ENCODE data around the gene LMO7.

The LMO7 gene

GRCh38 chr13:75836441-75836840, 200.3 kb downstream of the LMO7 start:
- H3K9me3 ChIP-seq (ENCODE audit: control insufficient read depth, insufficient read depth, low read length): no peaks in the 10 kb centered on the region
- H3K4me3 ChIP-seq (ENCODE audit: low read depth, low read length): no peak overlapping the region
- no peaks in the 10 kb centered on the region for H3K4me1 ChIP-seq (ENCODE audit: control insufficient read depth, insufficient read depth, low read length)
- no peaks in the 10 kb centered on the region for H3K27me3 ChIP-seq (ENCODE audit: control insufficient read depth, insufficient read depth, low read length)
- no peaks in the 10 kb centered on the region for H3K36me3 ChIP-seq (ENCODE audit: control insufficient read depth, insufficient read depth, low read length)
- H3K9ac ChIP-seq (ENCODE audit: low read depth, low read length): no peak overlapping the region

DNA sequence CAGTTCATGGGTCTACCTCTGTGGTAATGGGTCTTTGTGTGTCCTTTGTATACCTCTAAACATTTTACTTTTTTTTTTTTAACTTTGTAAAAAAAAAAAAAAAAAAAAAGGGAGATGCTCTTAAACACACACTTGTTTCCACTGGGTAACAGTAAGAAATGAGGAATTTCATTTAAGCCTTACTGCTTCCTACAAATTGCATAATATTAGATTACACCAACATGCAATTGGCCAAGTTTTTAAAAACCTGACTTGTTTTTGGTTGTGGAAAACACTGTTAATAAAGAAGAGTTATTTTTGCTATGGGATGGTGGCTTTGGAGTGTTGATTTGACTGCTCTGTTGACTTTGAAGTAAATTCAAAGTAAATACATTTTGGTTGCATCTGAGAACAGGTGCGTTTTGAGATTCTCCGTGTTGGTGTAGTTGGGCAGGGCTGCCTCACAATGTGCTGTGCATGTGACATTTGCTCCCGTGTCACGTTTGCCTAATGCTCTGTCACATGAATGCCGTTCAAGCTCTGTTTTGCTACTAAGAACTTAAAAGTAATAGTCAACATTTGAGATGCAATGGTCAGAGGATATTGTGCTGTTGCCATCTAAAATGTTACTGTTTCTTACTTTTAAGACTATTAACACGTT, 202.4 kb downstream of the LMO7 start:
- Histone ChIP-seq H3K36me3 (ENCODE audit: control insufficient read depth, insufficient read depth, low read length) (no peaks in the 10 kb centered on the region), H3K9me3 (ENCODE audit: control insufficient read depth, insufficient read depth, low read length) (no peaks in the 10 kb centered on the region), H3K4me1 (ENCODE audit: control insufficient read depth, insufficient read depth, low read length) (no peaks in the 10 kb centered on the region), H3K27me3 (ENCODE audit: control insufficient read depth, insufficient read depth, low read length) (no peaks in the 10 kb centered on the region), H3K4me3 (ENCODE audit: low read depth, low read length) (no peak overlapping the region), H3K9ac (ENCODE audit: low read depth, low read length) (no peak overlapping the region)

- H3K27me3 ChIP-seq (ENCODE audit: control insufficient read depth, insufficient read depth, low read length): no peaks in the 10 kb centered on the region
- no peaks in the 10 kb centered on the region for H3K36me3 ChIP-seq (ENCODE audit: control insufficient read depth, insufficient read depth, low read length)
- no peak overlapping the region for H3K4me3 ChIP-seq (ENCODE audit: low read depth, low read length)
- H3K4me1 ChIP-seq (ENCODE audit: control insufficient read depth, insufficient read depth, low read length): no peaks in the 10 kb centered on the region
- no peaks in the 10 kb centered on the region for H3K9me3 ChIP-seq (ENCODE audit: control insufficient read depth, insufficient read depth, low read length)
- H3K9ac ChIP-seq (ENCODE audit: low read depth, low read length): no peak overlapping the region
Measured at GRCh38 chr13:75839406-75839805, 203.3 kb downstream of the LMO7 start.

DNA sequence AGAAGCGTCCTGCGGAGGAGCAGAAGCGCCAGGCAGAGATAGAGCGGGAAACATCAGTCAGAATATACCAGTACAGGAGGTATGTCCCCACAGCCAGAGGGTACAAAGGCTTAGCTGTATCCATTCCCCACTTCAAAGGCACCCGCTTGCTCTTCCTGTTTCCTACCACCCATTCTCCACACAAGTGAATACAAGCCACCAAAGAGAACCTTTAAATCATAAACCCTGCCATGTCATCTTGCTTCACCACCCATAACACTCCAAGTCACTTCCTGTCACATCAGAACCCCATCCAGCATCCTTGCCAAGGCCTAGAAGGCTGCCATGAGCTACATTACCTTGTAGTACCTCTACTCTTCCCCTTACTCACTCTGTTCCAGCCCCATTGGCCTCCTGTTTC, 205.8 kb downstream of the LMO7 start:
- H3K27me3 ChIP-seq (ENCODE audit: control insufficient read depth, insufficient read depth, low read length): no peaks in the 10 kb centered on the region
- no peak overlapping the region for H3K4me3 ChIP-seq (ENCODE audit: low read depth, low read length)
- no peaks in the 10 kb centered on the region for H3K36me3 ChIP-seq (ENCODE audit: control insufficient read depth, insufficient read depth, low read length)
- H3K4me1 ChIP-seq (ENCODE audit: control insufficient read depth, insufficient read depth, low read length): no peaks in the 10 kb centered on the region
- no peak overlapping the region for H3K9ac ChIP-seq (ENCODE audit: low read depth, low read length)
- H3K9me3 ChIP-seq (ENCODE audit: control insufficient read depth, insufficient read depth, low read length): no peaks in the 10 kb centered on the region

DNA sequence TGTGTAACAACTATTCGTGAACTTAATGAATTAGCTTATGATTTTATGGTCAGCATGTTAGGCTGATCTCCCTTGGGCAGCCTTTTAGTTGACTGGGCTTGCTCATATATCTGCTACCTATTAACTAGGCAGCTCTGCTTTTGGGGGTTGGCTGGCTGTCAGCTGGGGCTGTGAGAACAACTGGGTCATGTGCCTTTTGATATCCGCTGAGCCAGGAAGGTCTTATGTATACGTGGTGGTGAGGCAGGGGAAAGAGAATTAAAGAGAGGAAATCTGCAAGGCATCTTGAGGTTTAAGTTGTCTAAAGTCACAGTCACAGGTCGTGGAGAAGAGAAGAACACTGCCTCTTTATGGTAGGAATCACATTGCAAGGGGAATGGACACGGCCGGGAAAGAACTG, 206.9 kb downstream of the LMO7 start:
- Histone ChIP-seq H3K4me1 (ENCODE audit: control insufficient read depth, insufficient read depth, low read length) (no peaks in the 10 kb centered on the region), H3K9ac (ENCODE audit: low read depth, low read length) (no peak overlapping the region), H3K4me3 (ENCODE audit: low read depth, low read length) (no peak overlapping the region), H3K9me3 (ENCODE audit: control insufficient read depth, insufficient read depth, low read length) (no peaks in the 10 kb centered on the region), H3K27me3 (ENCODE audit: control insufficient read depth, insufficient read depth, low read length) (no peaks in the 10 kb centered on the region), H3K36me3 (ENCODE audit: control insufficient read depth, insufficient read depth, low read length) (no peaks in the 10 kb centered on the region)

DNA sequence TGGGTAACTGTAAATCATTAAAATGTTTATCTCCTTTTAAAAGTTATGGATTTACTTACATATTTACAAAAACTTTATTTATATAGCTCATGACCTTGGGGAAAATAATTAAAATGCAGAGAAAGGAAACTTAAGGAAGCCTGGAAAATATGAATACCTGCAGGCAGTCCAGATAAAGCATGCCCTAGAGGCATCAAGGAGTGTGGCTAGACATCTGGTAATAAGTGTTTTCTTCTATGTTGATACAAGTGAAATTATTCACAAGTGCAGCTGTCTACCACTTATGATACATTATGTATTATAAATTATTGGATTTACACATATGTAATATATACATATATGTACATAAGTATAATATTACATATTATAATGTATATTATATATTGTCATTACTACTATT, 207.9 kb downstream of the LMO7 start:
- H3K9me3 ChIP-seq (ENCODE audit: control insufficient read depth, insufficient read depth, low read length): no peaks in the 10 kb centered on the region
- H3K36me3 ChIP-seq (ENCODE audit: control insufficient read depth, insufficient read depth, low read length): no peaks in the 10 kb centered on the region
- H3K27me3 ChIP-seq (ENCODE audit: control insufficient read depth, insufficient read depth, low read length): no peaks in the 10 kb centered on the region
- no peaks in the 10 kb centered on the region for H3K4me1 ChIP-seq (ENCODE audit: control insufficient read depth, insufficient read depth, low read length)
- H3K4me3 ChIP-seq (ENCODE audit: low read depth, low read length): no peak overlapping the region
- H3K9ac ChIP-seq (ENCODE audit: low read depth, low read length): no peak overlapping the region

- no peaks in the 10 kb centered on the region for H3K9me3 ChIP-seq (ENCODE audit: control insufficient read depth, insufficient read depth, low read length)
- no peak overlapping the region for H3K4me3 ChIP-seq (ENCODE audit: low read depth, low read length)
- no peaks in the 10 kb centered on the region for H3K4me1 ChIP-seq (ENCODE audit: control insufficient read depth, insufficient read depth, low read length)
- H3K9ac ChIP-seq (ENCODE audit: low read depth, low read length): no peak overlapping the region
- no peaks in the 10 kb centered on the region for H3K27me3 ChIP-seq (ENCODE audit: control insufficient read depth, insufficient read depth, low read length)
- no peaks in the 10 kb centered on the region for H3K36me3 ChIP-seq (ENCODE audit: control insufficient read depth, insufficient read depth, low read length)
Measured at GRCh38 chr13:75847588-75847987, 211.5 kb downstream of the LMO7 start.

DNA sequence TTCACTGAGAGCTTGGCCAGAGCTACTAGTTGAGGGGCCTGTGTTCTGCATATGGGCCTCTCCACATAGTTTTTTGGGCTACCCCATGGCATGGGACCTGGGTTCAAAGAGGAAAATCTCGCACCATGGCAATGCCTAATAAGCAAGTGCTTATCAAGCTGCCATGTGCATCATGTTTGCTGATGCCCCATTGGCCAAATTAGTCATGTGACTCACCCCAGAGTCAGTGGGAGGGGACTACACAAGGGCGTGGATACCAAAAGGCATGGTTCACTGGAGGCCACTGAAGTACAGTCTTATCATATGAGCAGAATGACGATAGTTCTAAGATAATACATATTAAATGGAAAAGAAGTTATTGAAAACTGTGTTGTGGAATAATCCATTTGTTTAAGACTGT, 214.8 kb downstream of the LMO7 start:
- H3K9me3 ChIP-seq (ENCODE audit: control insufficient read depth, insufficient read depth, low read length): no peaks in the 10 kb centered on the region
- no peaks in the 10 kb centered on the region for H3K4me1 ChIP-seq (ENCODE audit: control insufficient read depth, insufficient read depth, low read length)
- H3K36me3 ChIP-seq (ENCODE audit: control insufficient read depth, insufficient read depth, low read length): no peaks in the 10 kb centered on the region

GRCh38 chr13:75855216-75855615, 219.1 kb downstream of the LMO7 start:
- H3K4me1 ChIP-seq (ENCODE audit: control insufficient read depth, insufficient read depth, low read length): no peaks in the 10 kb centered on the region
- H3K4me3 ChIP-seq (ENCODE audit: low read depth, low read length): no peak overlapping the region
- H3K27me3 ChIP-seq (ENCODE audit: control insufficient read depth, insufficient read depth, low read length): no peaks in the 10 kb centered on the region
- H3K36me3 ChIP-seq (ENCODE audit: control insufficient read depth, insufficient read depth, low read length): no peaks in the 10 kb centered on the region
- H3K9me3 ChIP-seq (ENCODE audit: control insufficient read depth, insufficient read depth, low read length): no peaks in the 10 kb centered on the region
- no peak overlapping the region for H3K9ac ChIP-seq (ENCODE audit: low read depth, low read length)

More for the DNA sequence above, 214.8 kb downstream of the LMO7 start:
- H3K9ac ChIP-seq (ENCODE audit: low read depth, low read length): no peak overlapping the region
- no peak overlapping the region for H3K4me3 ChIP-seq (ENCODE audit: low read depth, low read length)
- no peaks in the 10 kb centered on the region for H3K27me3 ChIP-seq (ENCODE audit: control insufficient read depth, insufficient read depth, low read length)

DNA sequence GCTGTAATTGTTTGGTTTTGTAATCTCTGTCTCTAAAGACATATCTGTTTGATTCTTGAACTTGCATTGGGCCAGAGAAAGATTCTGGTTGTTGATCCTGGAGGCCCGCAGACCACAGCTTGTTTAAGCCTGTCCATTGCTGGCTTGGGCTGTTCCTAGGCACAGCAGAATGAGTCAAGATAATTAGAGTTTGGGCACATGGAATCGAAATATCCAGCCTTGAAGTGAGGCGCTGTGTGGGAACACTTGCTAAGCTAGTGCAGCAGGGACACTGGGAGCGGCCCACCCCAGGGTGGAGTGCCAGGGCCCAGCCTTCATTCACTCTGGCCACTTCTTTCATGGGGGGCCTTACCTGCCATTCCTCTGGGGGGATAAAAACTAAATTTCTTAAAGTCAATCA, 219.7 kb downstream of the LMO7 start:
- H3K9me3 ChIP-seq (ENCODE audit: control insufficient read depth, insufficient read depth, low read length): no peaks in the 10 kb centered on the region
- H3K4me3 ChIP-seq (ENCODE audit: low read depth, low read length): no peak overlapping the region
- H3K36me3 ChIP-seq (ENCODE audit: control insufficient read depth, insufficient read depth, low read length): no peaks in the 10 kb centered on the region
- no peaks in the 10 kb centered on the region for H3K4me1 ChIP-seq (ENCODE audit: control insufficient read depth, insufficient read depth, low read length)
- H3K27me3 ChIP-seq (ENCODE audit: control insufficient read depth, insufficient read depth, low read length): no peaks in the 10 kb centered on the region
- H3K9ac ChIP-seq (ENCODE audit: low read depth, low read length): no peak overlapping the region

GRCh38 chr13:75857291-75857690, 221.2 kb downstream of the LMO7 start:
- Histone ChIP-seq H3K27me3 (ENCODE audit: control insufficient read depth, insufficient read depth, low read length) (no peaks in the 10 kb centered on the region), H3K4me1 (ENCODE audit: control insufficient read depth, insufficient read depth, low read length) (no peaks in the 10 kb centered on the region), H3K36me3 (ENCODE audit: control insufficient read depth, insufficient read depth, low read length) (no peaks in the 10 kb centered on the region), H3K9ac (ENCODE audit: low read depth, low read length) (no peak overlapping the region), H3K9me3 (ENCODE audit: control insufficient read depth, insufficient read depth, low read length) (no peaks in the 10 kb centered on the region), H3K4me3 (ENCODE audit: low read depth, low read length) (no peak overlapping the region)

GRCh38 chr13:75860935-75861334, 224.8 kb downstream of the LMO7 start:
- H3K36me3 ChIP-seq (ENCODE audit: control insufficient read depth, insufficient read depth, low read length): no peaks in the 10 kb centered on the region
- H3K9ac ChIP-seq (ENCODE audit: low read depth, low read length): no peak overlapping the region
- H3K27me3 ChIP-seq (ENCODE audit: control insufficient read depth, insufficient read depth, low read length): no peaks in the 10 kb centered on the region
- H3K9me3 ChIP-seq (ENCODE audit: control insufficient read depth, insufficient read depth, low read length): no peaks in the 10 kb centered on the region
- no peaks in the 10 kb centered on the region for H3K4me1 ChIP-seq (ENCODE audit: control insufficient read depth, insufficient read depth, low read length)
- no peak overlapping the region for H3K4me3 ChIP-seq (ENCODE audit: low read depth, low read length)

Data from iPS-15b (cell line).